GM21529 (cell line): ENCODE data around the gene MFGE8.

Experiments
- ATAC-seq: cut with Tn5 transposase; IDR thresholded peaks from one replicate; pipeline ENCODE4 v1.9.1; 2021; ENCODE audit not compliant: unreplicated experiment

Gene MFGE8

GRCh38 chr15:88900309-88900981 is 12.7 kb downstream of the MFGE8 start:
- ATAC-seq = no peak

DNA sequence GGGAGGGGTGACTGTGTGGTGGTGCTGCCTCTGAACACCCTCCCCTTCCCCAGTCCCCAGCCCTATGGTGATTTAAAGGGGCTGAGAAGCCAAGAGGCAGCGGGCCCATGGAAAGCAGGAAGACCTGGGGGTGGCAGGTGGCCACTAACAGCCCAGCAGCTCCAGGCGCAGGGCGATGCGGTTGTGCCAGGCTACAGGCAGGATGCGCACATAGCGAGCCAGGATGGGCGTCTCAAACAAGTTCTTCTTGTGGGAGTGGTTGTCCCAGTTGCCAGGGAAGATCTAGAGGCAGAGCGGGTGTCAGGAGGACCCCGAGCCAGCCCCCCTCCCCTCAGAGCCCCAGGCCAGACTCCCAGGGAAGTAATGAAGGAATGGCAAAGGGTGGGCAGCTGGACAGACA is 13.9 kb downstream of the MFGE8 start:
- ATAC-seq = no peak

DNA sequence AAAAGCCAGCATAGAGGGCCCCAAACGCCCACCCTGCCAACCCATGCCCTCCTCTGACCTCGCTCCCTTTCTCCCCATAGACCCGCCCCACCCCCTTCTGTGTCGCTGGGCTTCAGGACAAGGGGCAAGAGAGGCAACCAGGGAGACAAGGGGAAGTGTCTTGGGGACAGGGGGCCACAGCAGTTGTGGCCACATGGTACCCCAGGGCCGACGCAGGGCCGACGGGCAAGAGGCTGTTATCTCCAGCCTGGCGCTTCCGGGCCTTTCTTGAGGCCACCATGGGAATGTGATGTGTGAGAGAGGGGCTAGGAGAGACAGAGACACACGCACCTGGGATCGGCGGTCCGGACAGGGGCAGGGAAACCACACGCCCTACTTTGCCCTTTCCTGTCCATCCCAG is 14.4 kb downstream of the MFGE8 start:
- no peak for ATAC-seq

- no peak for ATAC-seq
Measured at GRCh38 chr15:88897456-88898194, 15.6 kb downstream of the MFGE8 start.

DNA sequence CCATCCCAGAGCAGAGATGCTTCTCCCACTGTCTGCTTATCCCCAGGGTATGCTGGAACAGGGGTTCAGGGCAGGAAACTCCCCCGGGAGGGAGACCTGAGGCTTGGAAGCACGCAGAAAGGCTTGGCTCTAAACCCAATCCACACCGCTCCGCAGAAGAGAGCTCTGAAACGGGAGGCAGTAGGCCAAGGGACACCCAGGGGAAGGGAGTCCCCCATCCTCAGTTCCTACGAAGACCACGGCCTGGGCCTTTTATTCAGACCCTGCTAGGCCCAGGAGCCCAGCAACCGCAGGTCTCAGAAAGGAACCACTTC is 16.1 kb downstream of the MFGE8 start:
- no peak for ATAC-seq

DNA sequence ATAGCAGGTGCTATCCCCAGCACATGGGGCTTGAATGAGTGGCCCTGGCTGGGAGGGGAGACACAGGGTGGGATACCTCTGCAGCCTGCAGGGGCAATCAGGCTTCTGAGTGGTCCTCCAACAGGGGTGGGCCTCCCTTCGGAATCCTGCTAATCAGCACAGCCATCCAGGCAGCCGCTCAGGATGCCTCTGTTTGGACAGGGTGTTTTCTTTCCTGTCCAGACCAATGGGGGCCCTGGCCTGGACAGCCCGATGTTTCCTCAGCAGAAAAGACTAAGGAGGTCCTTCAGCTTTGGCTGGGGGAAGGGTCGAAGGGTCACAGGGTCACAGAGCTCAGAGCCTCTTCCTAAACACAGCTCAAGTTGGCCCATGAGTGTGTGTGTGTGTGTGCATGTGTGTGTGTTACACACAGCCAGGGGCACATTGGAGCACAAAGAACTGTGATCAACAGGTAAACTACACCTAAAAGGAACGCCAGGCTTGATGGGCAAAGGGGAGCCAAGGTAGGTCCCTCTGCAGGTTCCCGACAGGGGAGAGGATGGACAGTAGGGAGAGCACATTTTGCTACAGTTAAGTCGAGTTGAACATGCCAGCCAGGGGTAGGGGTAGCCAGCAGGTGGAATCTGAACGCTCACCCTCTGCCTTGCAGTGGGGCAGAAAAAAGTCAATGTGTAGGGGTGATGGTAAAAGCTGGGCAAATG is 16.7 kb downstream of the MFGE8 start:
- no peak for ATAC-seq

GRCh38 chr15:88894819-88895767 is 18.1 kb downstream of the MFGE8 start, which contains the start of gene HAPLN3:
Gene HAPLN3 (minus strand): TSS chr15:88895544. CDS start chr15:88887298, 8,246 bp downstream.
- peak; percentile 18 for ATAC-seq

DNA sequence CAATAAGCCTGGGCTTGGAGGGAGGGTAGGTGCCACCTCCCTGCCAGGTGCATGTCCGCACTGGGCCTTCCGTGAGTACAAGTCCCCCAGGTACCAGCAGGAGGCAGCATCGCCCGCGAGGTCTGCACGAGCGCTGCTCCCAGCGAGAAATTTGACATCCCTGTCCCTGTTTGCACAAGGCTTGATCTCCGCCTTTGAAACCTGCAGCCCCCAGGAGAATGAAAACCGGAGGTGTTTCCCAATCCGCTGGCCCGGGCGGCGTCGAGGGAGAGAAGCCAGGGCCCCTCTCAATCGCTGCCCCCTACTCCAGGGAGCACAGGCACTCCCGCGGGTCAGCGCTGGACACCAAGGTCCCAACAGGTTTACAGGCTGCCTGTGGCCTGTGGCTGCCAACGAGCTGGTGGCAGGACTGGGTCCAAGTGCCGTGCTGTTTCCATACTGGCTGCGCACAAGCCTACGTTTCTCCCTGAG is 18.8 kb downstream of the MFGE8 start:
- peak; percentile 55 for ATAC-seq

DNA sequence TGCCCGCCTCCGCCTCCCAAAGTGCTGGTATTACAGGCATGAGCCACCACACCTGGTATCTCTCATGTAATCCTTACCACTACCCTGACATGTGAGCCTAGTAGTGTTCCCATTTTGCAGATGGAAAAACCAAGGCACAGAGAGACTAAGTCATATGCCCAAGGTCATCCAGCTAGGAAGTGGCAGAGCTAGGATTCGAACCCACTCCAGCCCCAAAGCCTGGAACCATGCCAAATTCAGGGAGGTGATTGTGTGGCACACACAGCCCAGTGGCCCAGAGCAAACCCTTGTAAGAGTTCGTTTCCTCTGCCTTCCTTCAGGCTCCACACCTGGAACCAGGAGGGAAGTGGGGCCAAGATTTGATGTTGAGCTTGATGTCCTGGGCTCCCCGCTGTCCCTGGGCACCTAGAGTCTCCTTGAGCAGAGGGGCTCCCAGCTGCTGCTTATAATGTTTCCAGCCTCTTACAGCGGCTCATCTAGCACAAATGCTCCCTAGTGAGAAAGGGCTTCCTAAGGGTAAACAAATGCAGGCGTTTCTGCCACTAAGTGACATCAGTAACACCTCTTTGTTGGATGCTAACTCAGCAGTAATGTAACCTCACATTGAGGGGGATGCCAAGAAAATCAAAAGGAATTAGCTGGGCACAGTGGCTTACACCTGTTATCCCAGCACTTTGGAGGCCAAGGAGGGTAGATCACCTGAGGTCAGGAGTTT is 21.5 kb downstream of the MFGE8 start:
- ATAC-seq = no peak

GRCh38 chr15:88890495-88890894 is 22.7 kb downstream of the MFGE8 start:
- ATAC-seq = no peak

DNA sequence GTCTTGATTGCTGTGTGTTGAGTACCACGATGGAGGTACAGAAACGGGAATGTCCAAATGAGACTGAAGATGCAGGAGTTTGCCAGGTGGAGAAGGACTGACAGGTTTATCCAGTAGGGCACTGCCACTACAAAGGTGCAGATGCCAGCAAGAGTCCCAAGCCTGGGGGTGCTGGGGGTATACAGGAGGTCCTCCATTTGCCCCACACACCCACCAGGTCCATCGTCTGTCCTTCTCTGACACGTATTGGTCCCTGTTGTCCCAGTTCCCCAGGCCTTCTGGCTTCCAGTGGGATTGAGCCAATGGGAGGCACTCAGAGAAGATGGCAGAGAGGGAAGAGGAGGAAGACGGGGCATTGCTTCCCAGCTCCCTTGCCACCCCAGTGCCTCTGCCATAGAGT is 24.5 kb downstream of the MFGE8 start:
- no peak for ATAC-seq

GRCh38 chr15:88887068-88887580 is 26.1 kb downstream of the MFGE8 start:
- no peak for ATAC-seq

DNA sequence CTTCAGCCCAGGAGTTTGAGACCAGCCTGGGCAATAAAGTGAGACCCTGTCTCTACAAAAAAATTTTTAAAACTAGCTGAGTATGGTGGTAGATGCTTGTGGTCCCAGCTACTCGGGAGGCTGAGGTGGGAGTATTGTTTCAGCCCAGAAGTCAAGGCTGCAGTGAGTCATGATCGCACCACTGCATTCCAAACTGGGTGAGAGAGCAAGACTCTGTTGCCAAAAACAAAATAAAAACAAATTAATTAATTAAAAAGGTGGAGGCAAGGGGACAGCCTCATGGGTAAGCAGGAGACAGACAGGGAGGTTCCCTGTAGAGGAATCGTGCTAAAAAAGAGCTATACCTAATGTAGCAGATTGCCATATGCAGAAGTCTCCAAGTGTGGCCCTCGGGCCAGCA is 30.4 kb downstream of the MFGE8 start:
- no peak for ATAC-seq

- no peak for ATAC-seq
Measured at GRCh38 chr15:88881775-88882174, 31.4 kb downstream of the MFGE8 start.

GRCh38 chr15:88880944-88881740 is 32.0 kb downstream of the MFGE8 start:
- no peak for ATAC-seq

DNA sequence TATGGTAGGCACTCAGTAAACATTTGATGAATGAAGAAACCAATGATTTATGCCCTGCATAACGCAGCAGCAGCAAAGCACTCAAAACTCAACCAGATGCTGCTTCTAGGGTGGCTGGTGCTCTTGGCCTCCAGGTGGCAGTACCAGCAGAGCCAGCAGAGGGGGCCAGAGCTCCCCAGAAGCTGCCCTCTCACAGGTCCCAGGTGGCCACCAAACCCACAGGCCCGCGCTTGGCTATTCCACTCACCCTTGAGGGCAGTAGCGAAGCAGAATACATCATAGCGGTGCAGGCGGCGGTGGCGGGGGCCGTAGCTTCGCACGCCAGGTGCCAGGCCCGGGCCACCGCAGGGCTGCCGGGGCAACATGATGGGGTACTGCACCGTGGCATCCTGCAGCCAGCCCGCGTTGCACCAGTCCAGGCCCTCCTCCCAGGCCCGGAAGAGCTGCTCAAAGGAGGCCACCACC is 34.4 kb downstream of the MFGE8 start:
- ATAC-seq = peak; percentile 87

DNA sequence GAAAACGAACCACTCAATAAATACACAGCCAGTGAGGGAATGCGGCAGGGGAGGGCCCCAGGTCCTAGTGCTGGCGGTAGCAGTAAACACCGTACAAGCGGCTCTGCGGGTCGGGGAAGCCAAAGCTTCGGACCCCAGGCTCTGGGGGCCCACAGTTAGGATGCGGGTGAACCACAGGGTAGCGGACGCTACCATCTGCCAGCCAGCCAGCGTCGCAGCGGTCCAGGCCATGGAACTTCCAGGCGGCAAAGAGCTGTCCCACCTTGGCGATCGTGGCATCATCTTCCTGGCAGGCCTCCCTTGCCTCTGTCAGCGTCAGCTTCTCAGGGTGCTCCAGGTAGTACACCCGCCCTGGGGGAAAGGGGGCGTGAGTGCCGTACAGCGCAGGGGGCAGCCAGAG is 35.3 kb downstream of the MFGE8 start:
- ATAC-seq = no peak

DNA sequence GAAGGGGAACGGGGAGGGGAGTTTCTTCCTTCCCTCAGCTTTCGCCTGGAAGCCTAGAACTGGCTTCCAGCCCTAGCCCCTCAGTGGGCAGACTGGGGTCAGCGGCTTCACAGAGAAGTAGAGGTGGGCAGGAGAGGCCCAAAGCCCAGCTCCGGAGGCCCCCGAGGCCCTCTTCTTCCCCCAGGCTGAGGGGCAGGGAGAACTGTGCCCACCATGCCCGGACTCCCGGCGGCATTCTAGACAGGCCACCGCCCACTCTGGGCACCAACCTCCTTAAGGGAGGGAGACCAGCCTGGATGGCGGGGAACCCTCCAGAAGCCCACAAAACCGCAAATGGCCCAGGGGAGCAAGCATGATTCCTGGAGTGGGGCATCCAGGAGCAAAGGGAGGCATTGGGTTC is 35.8 kb downstream of the MFGE8 start:
- ATAC-seq = no peak

- ATAC-seq = no peak
Measured at GRCh38 chr15:88876573-88876972, 36.6 kb downstream of the MFGE8 start.
